ENCODE data around the gene HOXA2.

The HOXA2 gene

GRCh38 chr7:27144781-27145164, 42.3 kb upstream of the HOXA2 start:
- H3K4me3 ChIP-seq, result no peak overlapping the region
- H3K27me3 ChIP-seq (ENCODE audit: low read depth), result no peaks in the 10 kb centered on the region
- H3K9me3 ChIP-seq, result no peaks in the 10 kb centered on the region
- H3K4me1 ChIP-seq, result peaks cover 9% of the 10 kb centered on the region
- DNase-seq (ENCODE audit: low spot score in 2 of 2), result no peak
- in situ Hi-C loops (cut with MboI; ENCODE audit: low sequenced_read_pairs), result no loop called here
- peaks cover 57% of the 10 kb centered on the region for H3K36me3 ChIP-seq (replicated peaks)

- in situ Hi-C loops (cut with MboI; ENCODE audit: low sequenced_read_pairs), result no loop called here
- H3K4me3 ChIP-seq, result no peak overlapping the region
- no peak for DNase-seq (ENCODE audit: low spot score in 2 of 2)
Observed at GRCh38 chr7:27143950-27144780, 41.7 kb upstream of the HOXA2 start.

GRCh38 chr7:27143023-27143949, 40.8 kb upstream of the HOXA2 start, which contains the start of gene HOXA5:
TSS of gene HOXA5 (minus strand) at chr7:27143681. CDS start at chr7:27143607, 74 bp downstream.
- Histone ChIP-seq H3K9me3 (no peaks in the 10 kb centered on the region), H3K36me3 (replicated peaks) (peaks cover 58% of the 10 kb centered on the region), H3K4me3 (no peak within 1 kb of the TSS), H3K27me3 (ENCODE audit: low read depth) (no peaks in the 10 kb centered on the region), H3K4me1 (peaks cover 2% of the 10 kb centered on the region)
- no peak for DNase-seq (ENCODE audit: low spot score in 2 of 2)
- in situ Hi-C loops (cut with MboI; ENCODE audit: low sequenced_read_pairs), result no loop called here

More at GRCh38 chr7:27143950-27144780, 41.7 kb upstream of the HOXA2 start:
- peaks cover 57% of the 10 kb centered on the region for H3K36me3 ChIP-seq (replicated peaks)
- H3K27me3 ChIP-seq (ENCODE audit: low read depth), result no peaks in the 10 kb centered on the region
- H3K9me3 ChIP-seq, result no peaks in the 10 kb centered on the region
- peaks cover 9% of the 10 kb centered on the region for H3K4me1 ChIP-seq

GRCh38 chr7:27142580-27143022, 40.1 kb upstream of the HOXA2 start:
- no peak overlapping the region for H3K4me3 ChIP-seq
- no peaks in the 10 kb centered on the region for H3K27me3 ChIP-seq (ENCODE audit: low read depth)
- no peaks in the 10 kb centered on the region for H3K9me3 ChIP-seq
- peaks cover 65% of the 10 kb centered on the region for H3K36me3 ChIP-seq (replicated peaks)
- H3K4me1 ChIP-seq, result 0 out of 2 replicates have a peak, but pooled peaks cover 2% of the 10 kb centered on the region
- in situ Hi-C loops (cut with MboI; ENCODE audit: low sequenced_read_pairs), result no loop called here
- no peak for DNase-seq (ENCODE audit: low spot score in 2 of 2)

- Histone ChIP-seq H3K27me3 (ENCODE audit: low read depth) (no peaks in the 10 kb centered on the region), H3K4me1 (0 out of 2 replicates have a peak, but pooled peaks cover 2% of the 10 kb centered on the region), H3K4me3 (no peak overlapping the region), H3K36me3 (replicated peaks) (peaks cover 65% of the 10 kb centered on the region), H3K9me3 (no peaks in the 10 kb centered on the region)
- DNase-seq (ENCODE audit: low spot score in 2 of 2), result no peak
- in situ Hi-C loops (cut with MboI; ENCODE audit: low sequenced_read_pairs), result no loop called here
Observed at GRCh38 chr7:27141923-27142579, 39.6 kb upstream of the HOXA2 start.

- no peaks in the 10 kb centered on the region for H3K27me3 ChIP-seq (ENCODE audit: low read depth)
- no peak overlapping the region for H3K4me3 ChIP-seq
- no peak for DNase-seq (ENCODE audit: low spot score in 2 of 2)
- peaks cover 58% of the 10 kb centered on the region for H3K36me3 ChIP-seq (replicated peaks)
- in situ Hi-C loops (cut with MboI; ENCODE audit: low sequenced_read_pairs), result no loop called here
- no peaks in the 10 kb centered on the region for H3K9me3 ChIP-seq
- 0 out of 2 replicates have a peak, but pooled peaks cover 2% of the 10 kb centered on the region for H3K4me1 ChIP-seq
Observed at GRCh38 chr7:27141137-27141922, 38.8 kb upstream of the HOXA2 start.

- Histone ChIP-seq H3K4me1 (0 out of 2 replicates have a peak, but pooled peaks cover 2% of the 10 kb centered on the region), H3K9me3 (no peaks in the 10 kb centered on the region), H3K27me3 (ENCODE audit: low read depth) (no peaks in the 10 kb centered on the region), H3K36me3 (replicated peaks) (peaks cover 47% of the 10 kb centered on the region), H3K4me3 (no peak overlapping the region)
- no peak for DNase-seq (ENCODE audit: low spot score in 2 of 2)
- in situ Hi-C loops (cut with MboI; ENCODE audit: low sequenced_read_pairs), result no loop called here
Observed at GRCh38 chr7:27140126-27140857, 37.8 kb upstream of the HOXA2 start.

GRCh38 chr7:27139334-27140125, 37.0 kb upstream of the HOXA2 start:
- DNase-seq (ENCODE audit: low spot score in 2 of 2), result no peak
- Histone ChIP-seq H3K36me3 (replicated peaks) (peaks cover 40% of the 10 kb centered on the region), H3K27me3 (ENCODE audit: low read depth) (no peaks in the 10 kb centered on the region), H3K4me1 (0 out of 2 replicates have a peak, but pooled peaks cover 2% of the 10 kb centered on the region), H3K4me3 (no peak overlapping the region), H3K9me3 (no peaks in the 10 kb centered on the region)
- in situ Hi-C loops (cut with MboI; ENCODE audit: low sequenced_read_pairs), result no loop called here

- Histone ChIP-seq H3K9me3 (no peaks in the 10 kb centered on the region), H3K4me3 (no peak overlapping the region), H3K36me3 (replicated peaks) (peaks cover 34% of the 10 kb centered on the region), H3K27me3 (ENCODE audit: low read depth) (no peaks in the 10 kb centered on the region), H3K4me1 (0 out of 2 replicates have a peak, but pooled peaks cover 2% of the 10 kb centered on the region)
- in situ Hi-C loops (cut with MboI; ENCODE audit: low sequenced_read_pairs), result no loop called here
- DNase-seq (ENCODE audit: low spot score in 2 of 2), result no peak
Observed at GRCh38 chr7:27138985-27139333, 36.5 kb upstream of the HOXA2 start.

- in situ Hi-C loops (cut with MboI; ENCODE audit: low sequenced_read_pairs), result no loop called here
- Histone ChIP-seq H3K9me3 (no peaks in the 10 kb centered on the region), H3K27me3 (ENCODE audit: low read depth) (no peaks in the 10 kb centered on the region), H3K4me1 (0 out of 2 replicates have a peak, but pooled peaks cover 2% of the 10 kb centered on the region), H3K4me3 (no peak overlapping the region), H3K36me3 (replicated peaks) (peaks cover 29% of the 10 kb centered on the region)
- DNase-seq (ENCODE audit: low spot score in 2 of 2), result no peak
Observed at GRCh38 chr7:27138472-27138871, 36.0 kb upstream of the HOXA2 start.

- in situ Hi-C loops (cut with MboI; ENCODE audit: low sequenced_read_pairs), result no loop called here
- Histone ChIP-seq H3K9me3 (no peaks in the 10 kb centered on the region), H3K4me1 (0 out of 2 replicates have a peak, but pooled peaks cover 2% of the 10 kb centered on the region), H3K4me3 (no peak overlapping the region), H3K27me3 (ENCODE audit: low read depth) (no peaks in the 10 kb centered on the region), H3K36me3 (replicated peaks) (peaks cover 26% of the 10 kb centered on the region)
- DNase-seq (ENCODE audit: low spot score in 2 of 2), result no peak
Observed at GRCh38 chr7:27137640-27138315, 35.3 kb upstream of the HOXA2 start.
